Measurements from ENCODE around the gene PGAP3.

DNA sequence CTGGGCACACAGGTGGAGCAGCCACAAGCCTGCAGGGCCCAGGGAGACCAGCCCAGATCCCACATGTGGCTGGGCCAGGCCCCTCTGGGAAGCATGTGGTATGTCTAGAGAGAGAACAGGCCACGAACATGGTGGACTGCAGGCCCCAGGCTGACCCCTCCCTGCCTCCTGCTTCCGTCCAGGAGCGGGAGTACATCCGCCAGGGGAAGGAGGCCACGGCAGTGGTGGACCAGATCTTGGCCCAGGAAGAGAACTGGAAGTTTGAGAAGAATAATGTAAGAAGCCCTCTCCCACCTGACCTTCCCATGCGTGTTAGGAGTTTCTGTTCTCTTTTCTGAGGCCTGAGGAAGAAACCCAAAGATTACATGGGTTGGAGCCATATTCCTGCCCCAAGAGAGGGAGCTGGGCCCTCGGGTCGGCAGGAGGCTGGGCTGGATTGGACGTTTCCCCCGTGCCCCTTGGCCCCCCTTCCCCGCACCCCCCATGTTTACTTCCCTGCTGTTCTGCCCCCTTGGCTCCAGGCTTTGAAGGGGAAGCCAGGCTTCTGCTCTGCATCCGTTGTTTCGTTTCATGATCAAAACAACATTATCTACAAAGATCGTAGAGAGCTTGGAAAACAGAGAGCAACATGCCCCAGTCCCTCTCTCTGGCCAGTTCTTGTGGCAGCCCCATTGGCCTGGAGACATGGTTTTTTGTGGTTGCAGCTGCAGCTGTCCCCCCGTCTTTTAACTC is 28.4 kb downstream of the PGAP3 start:
- TF ChIP-seq, protein P1, sequence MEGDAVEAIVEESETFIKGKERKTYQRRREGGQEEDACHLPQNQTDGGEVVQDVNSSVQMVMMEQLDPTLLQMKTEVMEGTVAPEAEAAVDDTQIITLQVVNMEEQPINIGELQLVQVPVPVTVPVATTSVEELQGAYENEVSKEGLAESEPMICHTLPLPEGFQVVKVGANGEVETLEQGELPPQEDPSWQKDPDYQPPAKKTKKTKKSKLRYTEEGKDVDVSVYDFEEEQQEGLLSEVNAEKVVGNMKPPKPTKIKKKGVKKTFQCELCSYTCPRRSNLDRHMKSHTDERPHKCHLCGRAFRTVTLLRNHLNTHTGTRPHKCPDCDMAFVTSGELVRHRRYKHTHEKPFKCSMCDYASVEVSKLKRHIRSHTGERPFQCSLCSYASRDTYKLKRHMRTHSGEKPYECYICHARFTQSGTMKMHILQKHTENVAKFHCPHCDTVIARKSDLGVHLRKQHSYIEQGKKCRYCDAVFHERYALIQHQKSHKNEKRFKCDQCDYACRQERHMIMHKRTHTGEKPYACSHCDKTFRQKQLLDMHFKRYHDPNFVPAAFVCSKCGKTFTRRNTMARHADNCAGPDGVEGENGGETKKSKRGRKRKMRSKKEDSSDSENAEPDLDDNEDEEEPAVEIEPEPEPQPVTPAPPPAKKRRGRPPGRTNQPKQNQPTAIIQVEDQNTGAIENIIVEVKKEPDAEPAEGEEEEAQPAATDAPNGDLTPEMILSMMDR (conservative IDR thresholded peaks at IDR 0.05; ENCODE audit: low read length), result no peak
- TF ChIP-seq EZH2phosphoT487 (IDR thresholded peaks at IDR 0.05; ENCODE audit: borderline replicate concordance), result no peak

Measured in Loucy (cell line).